ENCODE measurements around the gene WDR93. TPM values are rescaled to one million over a fixed set of nuclear protein-coding genes. Genes with fewer than 3 reads are reported as not detected.

WDR93 gene
- not detected for total RNA-seq
- long read RNA-seq: 0 reads

DNA sequence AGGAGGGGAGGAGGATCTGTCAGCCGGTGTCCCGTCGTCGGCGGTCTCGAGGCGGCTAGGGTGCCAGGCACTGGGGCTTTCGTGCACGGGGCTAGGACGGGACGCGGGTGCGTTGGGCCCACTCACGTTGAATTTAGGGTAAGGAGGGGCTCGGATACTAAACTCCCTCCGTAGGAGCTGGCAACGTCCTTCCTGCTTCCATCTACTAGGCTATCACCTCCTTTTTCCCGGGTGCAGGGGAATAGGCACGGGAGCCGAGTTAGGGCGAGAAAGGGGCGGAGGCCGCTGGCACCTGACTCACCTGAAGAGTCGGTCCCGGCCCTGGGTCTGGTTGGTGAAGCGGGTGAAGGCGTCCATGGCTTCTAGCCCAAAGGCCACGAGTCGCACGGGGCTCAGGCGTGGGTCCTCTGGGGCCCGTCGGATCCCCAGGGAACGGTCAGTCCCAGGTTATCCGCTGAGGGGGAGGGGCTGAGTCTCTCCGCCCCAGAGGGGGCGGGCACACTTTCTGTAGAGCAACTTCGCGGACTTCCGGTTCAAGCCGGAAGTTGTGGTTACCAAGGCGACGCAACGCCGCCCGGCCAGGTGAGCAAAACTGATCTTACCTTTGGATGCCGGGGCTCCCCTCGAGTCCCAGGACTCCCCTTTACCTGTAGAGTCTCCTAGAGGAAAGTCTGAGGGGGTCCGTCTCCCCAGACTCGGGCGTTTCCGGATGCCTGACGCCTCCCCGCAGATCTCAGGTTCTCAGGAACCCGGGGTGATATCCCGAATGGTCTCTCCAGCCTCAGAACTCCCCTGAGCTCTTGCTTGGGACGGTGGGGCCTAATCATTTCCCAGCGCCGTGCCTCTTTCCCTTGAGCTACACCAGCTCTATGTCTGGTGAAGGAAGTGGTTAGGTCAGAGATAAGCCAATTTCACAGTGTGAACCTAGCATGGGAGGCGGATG, at the start of gene WDR93, which contains the start of gene PEX11A:
TSS of gene WDR93 (plus strand) at position 536 of the 943 bp plus-strand sequence. CDS start 10,936 bp downstream, outside the sequence.
TSS of gene PEX11A (minus strand) at position 479 of the 943 bp plus-strand sequence. CDS start at position 357, 122 bp downstream.
- intact Hi-C loops (cut with DNase I): no loop called here

DNA sequence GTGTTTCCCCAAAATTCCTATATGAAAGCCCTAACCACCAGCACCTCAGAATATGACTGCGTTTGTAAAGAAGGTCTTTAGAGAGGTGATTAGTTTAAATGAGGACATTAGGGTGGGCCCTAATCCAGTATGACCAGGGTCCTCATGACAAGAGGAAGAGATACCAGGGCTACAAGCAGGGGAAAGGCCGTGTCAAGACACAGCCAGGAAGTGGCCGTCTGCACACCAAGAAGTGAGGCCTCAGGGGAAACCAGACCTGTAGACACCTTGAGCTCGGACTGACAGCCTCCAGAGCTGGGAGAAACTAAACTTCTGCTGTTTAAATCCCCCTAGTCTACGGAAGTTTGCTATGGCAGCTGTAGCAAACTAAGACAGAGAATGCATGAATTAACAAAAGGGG, 49.6 kb upstream of the WDR93 start:
- no peak for DNase-seq (ENCODE audit: low spot score)
- intact Hi-C loops (cut with DNase I): no loop called here

More for the DNA sequence above, at the start of gene WDR93, which contains the start of gene PEX11A:
- peak; percentile 90 for DNase-seq (ENCODE audit: low spot score)

DNA sequence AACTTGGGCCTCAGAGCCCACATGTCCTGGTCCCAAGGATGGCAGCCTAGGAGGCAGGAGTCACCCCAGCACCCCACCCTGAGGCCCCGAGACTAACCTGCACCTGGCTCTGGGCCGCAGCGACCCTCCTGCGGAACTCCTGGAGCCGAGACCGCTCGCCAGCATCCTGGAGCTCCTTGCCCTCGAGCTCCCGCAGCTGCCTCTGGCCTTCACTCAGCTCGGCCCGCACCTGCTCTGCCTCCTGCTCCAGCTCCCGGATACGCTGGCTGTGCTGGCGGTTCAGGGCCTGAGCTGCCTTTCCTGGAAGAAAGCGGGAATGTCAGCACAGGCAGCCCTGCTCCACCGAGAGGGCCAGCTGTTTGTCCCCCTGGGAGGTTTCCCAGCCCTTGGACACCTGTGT, 48.5 kb upstream of the WDR93 start:
- peak; percentile 53 for DNase-seq (ENCODE audit: low spot score)
- intact Hi-C loops (cut with DNase I): no loop called here

DNA sequence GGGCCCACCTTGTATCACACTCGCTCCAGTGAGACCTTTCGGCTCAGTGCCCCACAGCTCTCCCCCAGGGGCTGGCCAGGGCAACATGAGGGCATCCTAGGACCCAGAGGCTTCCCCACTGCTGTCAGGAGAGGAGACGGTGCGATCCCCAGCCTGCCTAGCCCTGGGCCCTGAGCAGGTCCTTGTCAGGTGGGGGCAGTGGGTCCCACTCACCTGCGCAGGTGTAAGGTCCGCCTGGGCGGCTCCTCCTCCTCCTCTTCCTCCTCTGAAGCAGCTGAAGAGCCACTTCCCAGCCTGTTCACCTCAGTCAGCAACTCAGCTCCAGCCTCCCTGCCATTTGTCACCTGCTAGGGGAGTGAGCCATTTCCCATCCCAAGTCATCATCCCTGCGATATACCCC, 44.9 kb upstream of the WDR93 start:
- intact Hi-C loops (cut with DNase I): loop anchor here (5.0 kb wide), 2 partner anchors 37 to 97 kb away; no protein-coding TSS in a partner anchor
- DNase-seq (ENCODE audit: low spot score): peak; percentile 54

DNA sequence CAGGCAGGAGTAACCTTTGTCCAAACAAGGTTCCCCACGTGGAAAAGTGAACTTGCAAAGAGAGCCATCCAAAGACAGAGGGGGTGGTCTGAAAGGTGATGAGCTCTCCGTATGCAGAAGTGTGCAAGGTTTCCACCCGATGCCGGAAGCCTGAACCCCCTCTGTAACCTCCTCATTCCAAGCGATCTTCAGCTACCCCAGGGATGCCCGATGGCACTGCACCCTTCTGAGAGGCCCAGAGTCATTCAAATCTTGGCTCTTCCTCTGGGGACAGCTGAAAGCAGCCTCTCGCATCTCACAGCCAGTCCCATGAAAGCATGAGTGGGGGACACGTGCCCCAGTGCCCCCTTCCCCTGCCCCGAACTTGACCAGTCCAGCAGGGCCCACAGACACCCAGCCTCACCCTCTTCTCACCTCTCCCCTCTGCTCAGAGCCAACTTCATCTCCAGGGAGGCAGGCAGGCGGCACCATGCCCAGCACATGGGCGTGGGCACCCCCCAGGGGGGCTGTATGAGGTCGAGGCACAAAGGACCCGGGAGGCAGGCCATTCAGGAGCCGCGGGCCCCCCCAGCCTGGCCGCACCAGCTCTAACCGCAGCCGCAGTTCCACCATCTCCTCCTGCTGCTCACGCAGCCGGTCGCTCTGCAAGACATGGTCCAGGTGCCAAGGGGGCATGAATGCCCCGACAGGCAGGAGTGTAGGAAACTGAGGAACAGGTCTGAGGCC, 44.0 kb upstream of the WDR93 start:
- intact Hi-C loops (cut with DNase I): loop anchor here (5.0 kb wide), 2 partner anchors 36 to 96 kb away; no protein-coding TSS in a partner anchor

DNA sequence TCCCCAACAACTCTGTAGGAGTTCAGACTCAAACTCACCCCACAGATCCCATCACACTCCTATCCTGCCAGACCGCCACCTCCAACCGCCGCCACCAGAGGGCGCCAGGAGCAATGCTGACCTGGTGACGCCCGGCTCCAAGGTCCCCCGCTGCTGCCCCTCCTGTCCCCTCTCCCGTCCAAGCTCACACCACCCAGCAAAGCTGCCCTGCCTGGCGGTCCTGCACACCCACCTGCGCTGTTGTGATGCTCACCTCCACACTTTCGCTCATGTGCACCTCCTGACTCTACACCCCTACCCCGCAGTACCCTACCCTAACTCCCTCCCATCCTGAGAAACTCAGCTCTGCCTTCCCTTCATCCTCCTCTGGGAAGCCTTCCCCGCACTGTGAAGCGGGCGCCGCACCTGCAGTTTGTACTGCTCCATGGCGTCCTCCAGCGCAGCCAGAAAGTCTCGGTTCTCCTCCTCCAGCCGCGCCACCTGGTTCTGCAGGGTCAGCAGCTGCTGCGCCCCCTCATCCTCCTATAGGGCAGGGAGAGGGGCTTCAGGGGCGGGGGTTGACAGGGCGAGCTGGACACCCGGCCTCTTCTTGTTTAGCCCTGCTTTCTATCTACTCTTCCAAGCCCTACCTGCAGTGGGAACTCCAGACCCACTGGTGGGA, 43.3 kb upstream of the WDR93 start:
- intact Hi-C loops (cut with DNase I): loop anchor here (5.0 kb wide), 2 partner anchors 35 to 95 kb away; no protein-coding TSS in a partner anchor
- peak; percentile 89 for DNase-seq (ENCODE audit: low spot score)

More for the DNA sequence above, 44.0 kb upstream of the WDR93 start:
- DNase-seq (ENCODE audit: low spot score): peak; percentile 65

DNA sequence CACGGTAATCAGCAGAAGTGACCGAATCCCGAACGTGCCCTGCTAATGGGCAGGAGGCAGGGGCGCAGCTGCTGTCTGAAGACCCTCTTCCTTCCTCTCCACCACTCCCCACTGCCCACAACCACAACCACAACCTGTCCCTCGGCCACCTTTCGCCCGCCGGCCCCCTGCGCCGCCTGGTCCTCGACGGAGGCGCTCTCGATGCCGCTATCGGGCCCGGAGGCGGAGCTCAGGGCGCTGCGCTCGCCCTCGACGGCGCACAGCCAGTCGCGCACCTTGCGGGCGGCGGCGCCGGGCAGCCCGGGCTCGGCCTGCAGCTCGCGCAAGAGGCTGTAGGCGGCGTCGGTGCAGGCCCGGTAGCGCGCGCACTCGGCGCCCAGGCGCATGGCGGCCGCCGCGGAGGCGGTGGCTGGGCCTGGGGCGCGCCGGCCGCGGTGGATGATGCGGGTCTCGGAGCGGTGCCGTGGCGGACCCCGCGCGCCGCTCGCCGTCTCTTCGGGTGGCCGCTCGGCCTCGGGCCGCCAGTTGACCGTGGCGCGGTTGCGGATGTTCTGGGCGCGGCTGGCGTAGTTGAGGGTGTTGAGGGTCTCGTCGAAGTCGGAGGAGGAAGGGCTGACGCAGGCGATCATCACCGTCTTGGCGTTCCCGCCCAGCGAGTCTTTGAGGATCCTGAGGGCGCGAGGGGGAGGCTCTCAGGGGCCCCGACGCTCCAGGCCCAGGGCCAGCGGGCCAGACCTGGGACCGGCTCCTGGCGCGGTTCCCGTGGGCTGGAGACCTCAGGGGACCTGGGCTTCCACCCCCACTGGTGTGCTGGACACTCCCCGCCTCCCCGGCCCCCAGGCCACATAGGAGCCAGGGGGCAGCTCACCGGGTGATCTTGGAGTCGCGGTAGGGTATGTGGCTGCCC, 42.3 kb upstream of the WDR93 start:
- DNase-seq (ENCODE audit: low spot score): peak; percentile 58
- intact Hi-C loops (cut with DNase I): loop anchor here (5.0 kb wide), 2 partner anchors 34 to 94 kb away; no protein-coding TSS in a partner anchor

DNA sequence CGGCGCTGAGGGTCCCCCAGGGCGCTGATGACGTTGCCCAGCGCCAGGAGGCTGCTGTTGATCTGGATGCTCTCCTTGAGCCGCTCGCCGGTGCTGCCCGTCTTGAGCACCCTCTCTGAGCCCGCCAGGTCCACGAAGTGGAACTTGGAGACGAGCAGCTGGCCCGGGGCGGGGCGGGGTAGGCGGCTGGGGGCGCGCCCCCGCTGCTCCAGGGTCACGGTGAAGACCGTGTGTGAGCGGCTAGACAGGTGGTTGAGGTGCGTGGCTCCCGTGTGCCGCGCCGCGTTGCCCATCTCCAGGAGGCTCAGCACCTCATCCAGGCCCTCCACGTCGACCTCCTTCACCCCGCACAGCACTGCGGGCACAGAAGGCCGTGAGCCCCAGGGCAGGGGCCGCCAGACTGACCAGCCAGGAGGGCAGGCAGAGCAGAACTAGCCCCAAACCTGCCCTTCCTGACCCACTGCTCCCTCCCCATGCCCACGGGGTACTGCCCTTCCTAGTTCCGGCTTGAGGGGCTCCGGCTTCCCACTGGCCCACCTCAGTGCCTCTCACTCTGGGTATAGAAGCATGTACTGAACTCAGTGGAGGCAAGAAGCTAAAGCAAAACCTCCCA, 41.5 kb upstream of the WDR93 start:
- intact Hi-C loops (cut with DNase I): loop anchor here (5.0 kb wide), 2 partner anchors 33 to 93 kb away; no protein-coding TSS in a partner anchor
- peak; percentile 44 for DNase-seq (ENCODE audit: low spot score)

DNA sequence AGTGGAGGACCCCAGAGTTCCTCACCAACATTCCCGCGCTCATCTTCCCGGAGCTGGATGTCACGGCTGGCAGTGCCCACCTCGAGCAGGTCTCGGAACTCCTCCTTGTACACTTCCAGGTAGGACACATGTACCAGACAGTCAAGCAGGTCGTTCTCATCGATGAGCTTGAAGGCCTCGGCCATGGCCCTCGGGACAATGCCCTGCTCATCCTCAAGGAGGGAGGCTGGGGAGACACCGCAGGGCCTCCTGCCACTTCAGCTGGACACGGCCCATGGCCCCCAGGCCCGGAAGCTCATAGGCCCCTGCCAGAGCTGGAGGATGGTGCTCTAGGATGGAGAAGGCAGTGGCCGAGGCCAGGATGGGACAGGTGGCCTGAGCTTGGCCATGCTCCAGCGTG, 40.9 kb upstream of the WDR93 start:
- intact Hi-C loops (cut with DNase I): loop anchor here (5.0 kb wide), 2 partner anchors 33 to 93 kb away; no protein-coding TSS in a partner anchor
- DNase-seq (ENCODE audit: low spot score): peak; percentile 69

DNA sequence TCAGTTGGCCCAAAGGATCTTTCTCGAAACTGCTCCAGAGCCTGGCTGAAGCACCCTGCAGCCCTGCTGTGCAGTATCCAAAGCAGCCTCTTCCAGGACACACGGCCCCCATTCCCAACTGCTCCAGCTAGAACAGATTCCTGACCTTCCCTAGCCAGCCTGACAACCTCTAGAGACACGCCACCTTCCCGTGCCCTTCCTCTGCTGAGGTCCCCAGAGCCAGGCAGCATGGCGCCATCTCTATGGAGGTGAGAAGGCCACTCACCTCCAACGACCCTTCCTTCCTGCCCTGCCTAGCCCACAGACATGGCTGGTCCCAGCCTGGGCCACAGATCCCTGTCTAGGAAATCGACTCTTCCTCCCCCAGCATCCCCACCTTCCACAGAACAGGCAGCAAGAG, 38.5 kb upstream of the WDR93 start:
- peak; percentile 50 for DNase-seq (ENCODE audit: low spot score)
- intact Hi-C loops (cut with DNase I): no loop called here

DNA sequence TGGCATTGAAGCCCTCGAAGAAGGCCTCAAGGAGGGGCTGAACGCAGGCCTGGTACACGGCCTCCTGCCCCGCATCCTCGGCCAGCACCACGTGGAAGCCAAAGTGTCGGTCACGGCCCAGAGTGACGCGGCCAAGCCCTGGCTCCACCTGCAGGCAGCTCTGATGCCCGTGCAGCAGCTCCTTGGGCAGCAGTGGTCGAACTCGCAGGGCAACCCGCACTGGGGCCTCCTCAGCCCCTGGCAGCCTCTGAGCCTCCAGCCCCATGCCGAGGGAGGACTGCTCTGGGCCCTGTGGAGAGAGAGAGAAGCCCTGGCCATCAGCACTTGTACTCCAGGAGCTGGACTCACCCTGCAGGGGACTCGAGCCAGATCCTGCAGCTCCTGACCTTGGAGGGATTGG, 37.9 kb upstream of the WDR93 start:
- peak; percentile 53 for DNase-seq (ENCODE audit: low spot score)
- intact Hi-C loops (cut with DNase I): no loop called here

DNA sequence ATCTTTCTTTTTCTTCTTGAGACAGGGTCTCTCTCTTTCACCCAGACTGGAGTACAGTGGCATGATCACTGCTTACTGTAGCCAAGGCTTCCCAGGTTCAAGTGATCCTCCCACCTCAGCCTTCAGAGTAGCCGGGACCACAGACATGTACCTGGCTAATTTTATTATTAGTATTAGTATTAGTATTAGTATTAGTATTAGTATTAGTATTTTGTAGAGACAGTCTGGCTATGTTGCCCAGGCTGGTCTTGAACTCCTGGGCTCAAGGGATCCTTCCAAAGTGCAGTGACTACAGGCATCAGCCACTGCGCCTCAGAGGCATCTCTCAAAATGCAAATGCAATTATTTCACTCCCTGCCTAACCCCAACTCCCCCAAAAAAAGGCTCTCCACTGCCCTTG, 37.0 kb upstream of the WDR93 start:
- no peak for DNase-seq (ENCODE audit: low spot score)
- intact Hi-C loops (cut with DNase I): no loop called here

DNA sequence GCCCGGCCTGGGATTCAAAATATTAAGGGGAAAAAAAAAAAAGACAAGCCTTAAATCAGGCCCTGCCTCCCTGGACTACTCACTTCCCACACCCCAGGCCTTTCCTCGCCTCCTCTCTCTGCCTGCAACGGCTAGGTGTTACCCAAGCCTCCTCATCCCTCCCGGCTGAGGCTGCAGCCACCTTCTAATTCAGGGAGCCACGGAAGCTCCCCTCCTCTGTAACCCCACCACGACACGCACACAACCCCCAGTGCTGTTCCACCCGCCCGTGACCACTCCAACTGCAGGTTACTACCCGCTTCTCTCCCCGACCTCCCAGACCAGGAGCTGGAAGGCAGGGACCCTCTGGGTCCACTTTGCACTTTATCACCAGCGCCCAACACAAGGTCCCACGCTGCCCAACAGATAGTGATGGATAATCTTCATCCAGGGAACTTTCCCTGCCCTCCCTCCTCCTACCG, 36.3 kb upstream of the WDR93 start:
- DNase-seq (ENCODE audit: low spot score): peak; percentile 24
- intact Hi-C loops (cut with DNase I): no loop called here

DNA sequence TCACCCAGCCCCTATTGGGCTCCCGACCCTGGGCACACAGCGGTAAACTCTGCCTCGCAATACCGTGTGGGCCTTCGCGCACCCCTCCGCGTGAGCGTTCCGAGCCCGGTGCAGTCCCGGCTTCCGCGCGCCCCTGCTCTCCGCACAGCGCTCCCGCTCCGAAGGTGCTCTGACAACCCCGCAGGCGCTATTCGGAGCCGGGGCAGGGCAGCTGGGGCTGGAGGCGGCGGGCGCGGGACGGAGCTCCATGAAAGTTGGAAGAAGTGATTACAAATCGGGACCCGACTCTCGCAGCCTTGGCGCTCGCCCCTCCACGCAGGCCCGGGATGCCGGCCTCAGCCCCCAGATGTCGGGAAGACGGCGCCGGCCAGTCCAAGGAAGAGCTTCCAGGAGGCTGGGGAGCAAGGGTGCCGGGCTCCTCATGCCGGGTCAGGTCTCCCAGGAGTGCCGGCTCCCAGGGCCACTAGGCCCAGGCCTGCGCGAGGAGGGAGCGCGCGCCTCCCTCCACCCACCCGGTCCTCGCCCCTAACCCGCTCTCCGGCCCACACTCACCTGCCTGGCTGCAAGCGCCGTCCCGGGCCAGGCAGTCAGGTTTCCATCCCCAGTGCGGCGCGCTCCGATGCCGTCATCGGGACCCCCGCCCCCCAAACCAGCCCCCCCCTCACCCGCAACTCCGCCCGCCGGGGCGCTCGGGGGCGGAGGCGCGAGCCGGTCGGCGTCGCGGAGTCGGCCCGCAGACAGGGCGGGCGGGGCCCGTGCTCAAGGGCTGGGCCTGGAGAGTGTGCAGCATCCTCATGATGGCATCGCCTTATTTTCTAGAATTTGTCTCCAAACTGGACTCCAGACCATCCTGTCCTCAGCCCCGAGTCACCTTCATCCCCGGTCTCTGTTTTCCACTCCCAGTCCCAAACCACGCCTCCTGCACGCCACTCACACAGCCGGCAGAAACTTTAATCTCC, 35.5 kb upstream of the WDR93 start, which contains the start of gene KIF7:
TSS of gene KIF7 (minus strand) at position 621 of the 959 bp plus-strand sequence. CDS start 2,537 bp downstream, outside the sequence.
- DNase-seq (ENCODE audit: low spot score): peak; percentile 76
- intact Hi-C loops (cut with DNase I): no loop called here

DNA sequence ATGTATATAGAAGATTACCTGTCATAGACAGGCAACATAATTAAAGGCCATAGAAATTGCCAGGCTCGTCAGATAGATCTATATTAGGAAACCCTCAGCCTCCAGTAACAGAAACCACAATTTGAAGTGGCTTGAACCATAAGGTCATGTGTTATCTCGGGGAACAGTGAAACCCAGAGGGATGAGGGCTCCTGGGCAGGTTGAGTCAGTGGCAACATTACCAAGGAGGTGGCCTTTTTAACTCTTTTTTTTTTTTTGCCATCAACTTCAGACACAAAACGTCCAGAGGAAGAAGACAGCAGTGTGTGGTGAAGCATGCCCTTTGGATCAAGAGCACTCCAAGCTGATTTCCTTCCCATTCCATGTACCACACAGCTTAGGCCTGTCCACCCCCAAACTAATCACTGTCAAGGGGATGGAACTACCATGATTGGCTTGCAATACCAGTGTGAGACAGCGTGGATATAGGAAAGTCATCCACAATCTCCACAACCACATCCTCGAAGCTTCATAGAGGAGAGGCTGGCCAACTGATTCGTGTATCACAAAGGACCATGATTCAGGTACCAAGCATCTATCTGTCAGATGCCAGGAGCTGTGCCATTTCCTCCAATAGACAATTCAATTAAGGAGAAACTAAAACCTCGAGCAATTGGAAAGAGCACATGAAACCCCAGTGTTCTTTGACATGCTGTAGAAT, 34.3 kb upstream of the WDR93 start:
- DNase-seq (ENCODE audit: low spot score): peak; percentile 35
- intact Hi-C loops (cut with DNase I): no loop called here

DNA sequence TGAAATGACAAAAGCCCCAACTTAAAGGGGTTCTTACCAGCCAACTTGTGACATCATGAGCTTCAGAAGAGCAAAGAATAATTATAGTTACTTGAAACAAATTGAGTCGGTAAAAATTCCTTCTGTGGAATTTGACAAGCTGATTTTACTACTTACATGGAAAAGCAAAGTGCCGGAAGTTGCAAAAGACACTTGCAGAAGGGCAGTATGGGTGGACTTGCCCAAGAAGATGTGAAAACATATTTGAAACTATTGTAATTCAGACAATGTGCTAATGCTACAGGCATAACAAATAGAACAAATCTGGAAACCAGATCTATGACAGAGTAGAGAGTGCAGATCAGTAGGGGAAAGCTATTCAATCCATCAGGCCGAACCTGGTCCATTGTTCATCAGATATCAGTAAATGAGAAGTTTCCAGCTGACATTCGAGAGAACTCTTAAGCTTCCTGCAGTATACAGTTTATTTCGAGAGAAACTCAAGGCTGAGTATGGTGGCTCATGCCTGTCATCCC, 32.9 kb upstream of the WDR93 start:
- intact Hi-C loops (cut with DNase I): no loop called here
- DNase-seq (ENCODE audit: low spot score): no peak

Data from cardiac septum (tissue), 1 donor.